Activated T-cell treated with anti-CD3 and anti-CD28 coated beads, Interleukin-2, amount 50 U/mL, for 72 hours (primary cell): ENCODE data around the gene STK11IP. TPM values are rescaled to one million over a fixed set of nuclear protein-coding genes. Genes with fewer than 3 reads are reported as not detected.

Experiments
- total RNA-seq, 2 donors: library from RNA; stranded (reverse); gene quantifications; one replicate each; pipeline ENCODE4 v1.2.3, GENCODE V29; 2022

Gene STK11IP
- total RNA-seq, 2 donors from 2014 or later, result 27.0 to 27.8 TPM

Other genes starting within 250 kb of the STK11IP start
- gene DNPEP, start 209.9 kb upstream of the STK11IP start, total RNA-seq, result 10 to 100 TPM; 61.5 to 71.0 TPM
- under 1 TPM in 1 of 2 donors, not detected in 1; 0.10 TPM for gene DES, start 179.5 kb upstream of the STK11IP start, total RNA-seq
- gene SPEG, start 163.0 kb upstream of the STK11IP start, total RNA-seq, result 1 to 10 TPM; 4.8 to 6.9 TPM
- gene GMPPA, start 99.0 kb upstream of the STK11IP start, total RNA-seq, result 10 to 100 TPM; 39.4 to 47.3 TPM
- under 1 TPM; 0.19 to 0.30 TPM for gene ASIC4, start 83.4 kb upstream of the STK11IP start, total RNA-seq
- gene CHPF, start 54.0 kb upstream of the STK11IP start, total RNA-seq, result 10 to 100 TPM; 24.7 to 25.5 TPM
- gene TMEM198, start 53.8 kb upstream of the STK11IP start, total RNA-seq, result 1 to 10 TPM; 4.5 to 5.3 TPM
- gene OBSL1, start 26.3 kb upstream of the STK11IP start, total RNA-seq, result 1 to 10 TPM in 1 of 2 donors, under 1 TPM in 1; 0.83 to 1.3 TPM
- gene INHA, start 25.5 kb upstream of the STK11IP start, total RNA-seq, result not detected
- gene SLC4A3, start 29.8 kb downstream of the STK11IP start, total RNA-seq, result not detected